ENCODE measurements around the gene LTBP4.
A peak's percentile ranks its signal among the peaks of the same experiment; 100 is the strongest.

The LTBP4 gene

DNA sequence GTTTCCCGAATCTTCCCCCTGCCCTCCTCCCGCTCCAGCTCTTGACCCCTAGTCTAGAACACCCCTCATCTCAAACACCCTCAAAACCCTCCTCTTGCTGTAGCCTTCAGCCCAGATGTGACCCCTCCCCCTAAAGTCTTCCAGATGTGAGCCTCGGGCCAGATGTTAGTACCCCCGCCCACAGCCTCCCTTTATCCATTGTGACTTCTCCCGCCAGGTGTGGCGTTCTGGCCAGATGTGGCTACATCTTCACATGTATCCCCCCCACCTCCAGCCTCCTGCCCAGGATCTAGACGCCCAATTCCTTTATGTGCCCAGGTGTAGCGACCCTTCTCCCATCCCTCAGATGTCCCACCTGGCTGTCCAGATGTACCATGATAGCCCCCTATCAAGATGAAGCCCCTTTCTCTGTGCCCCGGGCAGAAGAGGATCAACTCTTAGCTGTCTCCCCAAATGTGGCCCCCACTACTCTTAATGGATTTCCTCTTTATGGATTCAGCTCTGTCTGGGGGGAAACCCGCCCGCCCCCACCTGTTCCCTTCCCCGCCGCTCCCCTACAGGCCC lies 517 bp upstream of the LTBP4 start (continued):
- TF ChIP-seq CTCF (tag by site-specific recombination; IDR thresholded peaks at IDR 0.05) (no peak), ZNF768 (tag by site-specific recombination; IDR thresholded peaks at IDR 0.05) (no peak), TSHZ1 (tag by site-specific recombination; IDR thresholded peaks at IDR 0.05; ENCODE audit: borderline replicate concordance) (peak; percentile 26; the same call in 1 of the 2 replicates), ZSCAN16 (tag by site-specific recombination; IDR thresholded peaks at IDR 0.05) (0 out of 2 replicates have a peak, but pooled peaks have one; percentile 10), ZNF18 (tag by site-specific recombination; IDR thresholded peaks at IDR 0.05) (no peak), ZBTB7A (tag by site-specific recombination; IDR thresholded peaks at IDR 0.05; ENCODE audit: low read depth) (peak; percentile 66), GLIS2 (tag by site-specific recombination; IDR thresholded peaks at IDR 0.05) (no peak), KLF7 (tag by site-specific recombination; IDR thresholded peaks at IDR 0.05; ENCODE audit: borderline replicate concordance) (no peak; the same call in 1 of the 2 replicates), REPIN1 (tag by site-specific recombination; IDR thresholded peaks at IDR 0.05; ENCODE audit: low read depth) (no peak), ZNF324 (tag by site-specific recombination; IDR thresholded peaks at IDR 0.05) (peak; percentile 8; the same call in 1 of the 2 replicates), ZNF623 (tag by site-specific recombination; IDR thresholded peaks at IDR 0.05) (no peak), ZFP41 (tag by site-specific recombination; IDR thresholded peaks at IDR 0.05; ENCODE audit: borderline replicate concordance) (0 out of 2 replicates have a peak, but pooled peaks have one; percentile 72), SCRT1 (tag by site-specific recombination; IDR thresholded peaks at IDR 0.05; ENCODE audit: borderline replicate concordance) (peak; percentile 91; the same call in 1 of the 2 replicates), ZNF132 (tag by site-specific recombination; IDR thresholded peaks at IDR 0.05; ENCODE audit: borderline replicate concordance) (no peak), MYNN (tag by site-specific recombination; IDR thresholded peaks at IDR 0.05; ENCODE audit: borderline replicate concordance) (no peak), ZNF292 (tag by site-specific recombination; IDR thresholded peaks at IDR 0.05; ENCODE audit: borderline replicate concordance, low read depth) (no peak), ZNF548 (tag by site-specific recombination; IDR thresholded peaks at IDR 0.05) (0 out of 2 replicates have a peak, but pooled peaks have one; percentile 13), ZNF311 (tag by site-specific recombination; IDR thresholded peaks at IDR 0.05; ENCODE audit: borderline replicate concordance) (no peak), ZNF366 (tag by site-specific recombination; conservative IDR thresholded peaks at IDR 0.05) (peak; percentile 56), ZNF571 (tag by site-specific recombination; IDR thresholded peaks at IDR 0.05) (no peak), ZNF16 (tag by site-specific recombination; IDR thresholded peaks at IDR 0.05; ENCODE audit: low read depth) (no peak), PRDM1 (tag by site-specific recombination; IDR thresholded peaks at IDR 0.05) (no peak), ZNF426 (tag by site-specific recombination; IDR thresholded peaks at IDR 0.05) (no peak), ZNF2 (tag by site-specific recombination; IDR thresholded peaks at IDR 0.05) (no peak), KLF1 (tag by site-specific recombination; IDR thresholded peaks at IDR 0.05) (peak; percentile 8), HOXA7 (CRISPR knock-in tag; IDR thresholded peaks at IDR 0.05; ENCODE audit: borderline replicate concordance) (no peak)
- TF ChIP-seq, protein P1, sequence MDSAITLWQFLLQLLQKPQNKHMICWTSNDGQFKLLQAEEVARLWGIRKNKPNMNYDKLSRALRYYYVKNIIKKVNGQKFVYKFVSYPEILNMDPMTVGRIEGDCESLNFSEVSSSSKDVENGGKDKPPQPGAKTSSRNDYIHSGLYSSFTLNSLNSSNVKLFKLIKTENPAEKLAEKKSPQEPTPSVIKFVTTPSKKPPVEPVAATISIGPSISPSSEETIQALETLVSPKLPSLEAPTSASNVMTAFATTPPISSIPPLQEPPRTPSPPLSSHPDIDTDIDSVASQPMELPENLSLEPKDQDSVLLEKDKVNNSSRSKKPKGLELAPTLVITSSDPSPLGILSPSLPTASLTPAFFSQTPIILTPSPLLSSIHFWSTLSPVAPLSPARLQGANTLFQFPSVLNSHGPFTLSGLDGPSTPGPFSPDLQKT (IDR thresholded peaks at IDR 0.05; ENCODE audit: borderline replicate concordance, low read depth, low read length): no peak
- TF ChIP-seq, protein P2, sequence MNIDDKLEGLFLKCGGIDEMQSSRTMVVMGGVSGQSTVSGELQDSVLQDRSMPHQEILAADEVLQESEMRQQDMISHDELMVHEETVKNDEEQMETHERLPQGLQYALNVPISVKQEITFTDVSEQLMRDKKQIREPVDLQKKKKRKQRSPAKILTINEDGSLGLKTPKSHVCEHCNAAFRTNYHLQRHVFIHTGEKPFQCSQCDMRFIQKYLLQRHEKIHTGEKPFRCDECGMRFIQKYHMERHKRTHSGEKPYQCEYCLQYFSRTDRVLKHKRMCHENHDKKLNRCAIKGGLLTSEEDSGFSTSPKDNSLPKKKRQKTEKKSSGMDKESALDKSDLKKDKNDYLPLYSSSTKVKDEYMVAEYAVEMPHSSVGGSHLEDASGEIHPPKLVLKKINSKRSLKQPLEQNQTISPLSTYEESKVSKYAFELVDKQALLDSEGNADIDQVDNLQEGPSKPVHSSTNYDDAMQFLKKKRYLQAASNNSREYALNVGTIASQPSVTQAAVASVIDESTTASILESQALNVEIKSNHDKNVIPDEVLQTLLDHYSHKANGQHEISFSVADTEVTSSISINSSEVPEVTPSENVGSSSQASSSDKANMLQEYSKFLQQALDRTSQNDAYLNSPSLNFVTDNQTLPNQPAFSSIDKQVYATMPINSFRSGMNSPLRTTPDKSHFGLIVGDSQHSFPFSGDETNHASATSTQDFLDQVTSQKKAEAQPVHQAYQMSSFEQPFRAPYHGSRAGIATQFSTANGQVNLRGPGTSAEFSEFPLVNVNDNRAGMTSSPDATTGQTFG (tag by site-specific recombination; IDR thresholded peaks at IDR 0.05; ENCODE audit: borderline replicate concordance): no peak
